HepG2 (cell line): ENCODE data around the gene RAB40C. TPM values are rescaled to one million over a fixed set of nuclear protein-coding genes. Genes with fewer than 3 reads are reported as not detected.
A peak's percentile ranks its signal among the peaks of the same experiment; 100 is the strongest.

Experiments
- NCOR1 ChIP-seq: fragments of 200-600 bp; sonication (generic); IDR thresholded peaks from 2 replicates; pipeline ENCODE4 v1.7.0; 2017; ENCODE audit warnings: antibody characterized with exemption, low read length, borderline replicate concordance
- POLR2AphosphoS5 ChIP-seq: IDR thresholded peaks from 2 replicates; pipeline ENCODE4 v1.6.1; 2012; ENCODE audit warnings: low read depth, low read length
- RFX5 ChIP-seq: IDR thresholded peaks from 2 replicates; pipeline ENCODE4 v1.6.1; 2011; ENCODE audit warnings: low read depth, low read length, improper control_type of control experiment
- SSRP1 ChIP-seq: IDR thresholded peaks from 2 replicates; pipeline ENCODE4 v1.6.1; 2016; ENCODE audit warnings: control low read depth
- TP53 ChIP-seq: sonication (generic); formaldehyde crosslinking; conservative IDR thresholded peaks from 2 replicates; pipeline ENCODE4 v1.4.0; 2020; ENCODE audit warnings: missing genetic modification reagents
- ZBTB7B ChIP-seq: sonication (generic); formaldehyde crosslinking; IDR thresholded peaks from 2 replicates; pipeline ENCODE4 v1.4.0; 2020; ENCODE audit warnings: missing genetic modification reagents
- ZFP1 ChIP-seq: IDR thresholded peaks from 2 replicates; pipeline ENCODE4 v1.6.1; 2016
- ZMYM4 ChIP-seq: sonication (generic); formaldehyde crosslinking; IDR thresholded peaks from 2 replicates; pipeline ENCODE4 v1.8.1; 2023; ENCODE audit warnings: mild to moderate bottlenecking, missing genetic modification reagents
- ZNF235 ChIP-seq: sonication (generic); formaldehyde crosslinking; IDR thresholded peaks from 2 replicates; pipeline ENCODE4 v1.8.1; 2023; ENCODE audit warnings: mild to moderate bottlenecking, missing genetic modification reagents, borderline replicate concordance
- ZNF431 ChIP-seq: sonication (generic); formaldehyde crosslinking; IDR thresholded peaks from 2 replicates; pipeline ENCODE4 v1.9.0; 2022; ENCODE audit warnings: missing genetic modification reagents, low read depth, mild to moderate bottlenecking, borderline replicate concordance
- ZNF724P ChIP-seq: sonication (generic); formaldehyde crosslinking; IDR thresholded peaks from 2 replicates; pipeline ENCODE4 v1.8.0; 2022; ENCODE audit warnings: missing genetic modification reagents, borderline replicate concordance
- ZNF768 ChIP-seq: sonication (generic); formaldehyde crosslinking; IDR thresholded peaks from 2 replicates; pipeline ENCODE4 v1.4.0; 2020; ENCODE audit warnings: missing genetic modification reagents
- ZNF781 ChIP-seq: sonication (generic); formaldehyde crosslinking; IDR thresholded peaks from 2 replicates; pipeline ENCODE4 v1.5.1; 2020; ENCODE audit warnings: borderline replicate concordance, mild to moderate bottlenecking, missing genetic modification reagents; ENCODE audit errors: not compliant biosample characterization
- polyA plus RNA-seq, 8 experiments: library from polyadenylated mRNA; depleted of rRNA in 3 of 8; stranded (reverse) in 7 of 8; unstranded in 1 of 8; fragments of >200 nt; fragmentation: Illumina TruSeq in 4 of 8; extraction: Trizol in 4 of 8; gene quantifications; 2 replicates each; pipeline versions ENCODE4 v1.2.1 to v1.2.3, GENCODE V29; 2011 to 2016; ENCODE audit warnings: low read depth in 4 of 8, missing spikeins in 1 of 8, mixed read lengths in 1 of 8; ENCODE audit not compliant: insufficient read depth in 1 of 8
- total RNA-seq, 5 experiments: library from RNA; depleted of rRNA; stranded (reverse); fragments of >200 nt; fragmentation: Illumina TruSeq; extraction: Trizol; gene quantifications; 2 replicates each; pipeline ENCODE4 v1.2.3, GENCODE V29; 2016; ENCODE audit warnings: low read depth in 1 of 5
- TF ChIP-seq, protein P1 (sequence below): sonication (generic); formaldehyde crosslinking; IDR thresholded peaks from 2 replicates; pipeline ENCODE4 v1.5.0; 2020; ENCODE audit warnings: mild to moderate bottlenecking, missing genetic modification reagents, borderline replicate concordance
- TF ChIP-seq, protein P2 (sequence below): IDR thresholded peaks from 2 replicates; pipeline ENCODE4 v1.6.1; 2016
- TF ChIP-seq, protein P3 (sequence below): sonication (generic); formaldehyde crosslinking; conservative IDR thresholded peaks from 2 replicates; pipeline ENCODE4 v1.4.0; 2020; ENCODE audit warnings: mild to moderate bottlenecking, missing genetic modification reagents, moderate library complexity

The RAB40C gene
- total and polyA plus RNA-seq, 2 of the 13 experiments (the other 11 are each of a cell fraction or from before 2014, with no cell fraction given), result 7.7 to 11.5 TPM

DNA sequence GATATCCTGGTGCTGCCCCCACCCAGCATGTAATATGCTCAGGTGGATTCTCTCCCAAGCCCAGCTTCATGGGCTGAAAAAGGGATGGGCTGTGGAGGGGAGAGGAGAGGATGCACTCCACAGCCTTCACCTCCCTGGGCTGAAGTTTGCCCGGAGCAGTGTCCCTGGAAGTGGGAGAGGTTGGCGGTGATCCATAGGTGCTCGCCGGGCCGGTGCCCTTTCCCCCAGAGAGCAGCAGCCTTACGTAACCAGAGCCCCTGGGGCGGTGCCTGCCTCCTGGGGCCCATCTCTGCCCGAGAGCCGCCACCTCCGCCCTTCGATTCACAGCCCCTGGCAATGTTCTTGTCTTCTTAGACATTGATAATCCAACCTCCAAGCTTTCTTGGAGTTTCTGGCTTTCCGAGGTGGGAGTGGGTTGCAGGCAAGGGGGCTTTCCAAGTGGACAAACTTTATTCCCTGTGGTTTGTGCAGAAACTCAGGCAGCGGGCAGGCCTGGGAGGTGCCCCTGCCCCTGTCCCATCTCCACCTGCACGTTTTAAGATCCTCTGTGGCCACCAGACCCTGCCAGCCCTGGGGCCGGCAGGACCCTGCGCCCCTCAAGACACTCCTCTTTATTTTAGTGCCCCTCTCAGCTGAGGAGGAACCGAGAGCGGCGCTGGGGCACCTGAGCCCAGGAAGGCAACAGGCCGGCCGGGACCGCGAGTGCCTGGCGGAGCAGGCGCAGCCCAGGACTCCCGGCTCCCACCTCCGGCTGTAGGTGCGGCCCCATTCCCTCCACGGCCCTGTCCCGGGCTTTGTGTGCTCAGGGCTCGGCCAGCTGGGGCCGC is 56.2 kb downstream of the RAB40C start (continued):
- peak; percentile 47 for TF ChIP-seq ZNF781 (CRISPR knock-in tag)
- TF ChIP-seq POLR2AphosphoS5, result peak; percentile 40; the same call in 1 of the 2 replicates
- TF ChIP-seq, protein P1, sequence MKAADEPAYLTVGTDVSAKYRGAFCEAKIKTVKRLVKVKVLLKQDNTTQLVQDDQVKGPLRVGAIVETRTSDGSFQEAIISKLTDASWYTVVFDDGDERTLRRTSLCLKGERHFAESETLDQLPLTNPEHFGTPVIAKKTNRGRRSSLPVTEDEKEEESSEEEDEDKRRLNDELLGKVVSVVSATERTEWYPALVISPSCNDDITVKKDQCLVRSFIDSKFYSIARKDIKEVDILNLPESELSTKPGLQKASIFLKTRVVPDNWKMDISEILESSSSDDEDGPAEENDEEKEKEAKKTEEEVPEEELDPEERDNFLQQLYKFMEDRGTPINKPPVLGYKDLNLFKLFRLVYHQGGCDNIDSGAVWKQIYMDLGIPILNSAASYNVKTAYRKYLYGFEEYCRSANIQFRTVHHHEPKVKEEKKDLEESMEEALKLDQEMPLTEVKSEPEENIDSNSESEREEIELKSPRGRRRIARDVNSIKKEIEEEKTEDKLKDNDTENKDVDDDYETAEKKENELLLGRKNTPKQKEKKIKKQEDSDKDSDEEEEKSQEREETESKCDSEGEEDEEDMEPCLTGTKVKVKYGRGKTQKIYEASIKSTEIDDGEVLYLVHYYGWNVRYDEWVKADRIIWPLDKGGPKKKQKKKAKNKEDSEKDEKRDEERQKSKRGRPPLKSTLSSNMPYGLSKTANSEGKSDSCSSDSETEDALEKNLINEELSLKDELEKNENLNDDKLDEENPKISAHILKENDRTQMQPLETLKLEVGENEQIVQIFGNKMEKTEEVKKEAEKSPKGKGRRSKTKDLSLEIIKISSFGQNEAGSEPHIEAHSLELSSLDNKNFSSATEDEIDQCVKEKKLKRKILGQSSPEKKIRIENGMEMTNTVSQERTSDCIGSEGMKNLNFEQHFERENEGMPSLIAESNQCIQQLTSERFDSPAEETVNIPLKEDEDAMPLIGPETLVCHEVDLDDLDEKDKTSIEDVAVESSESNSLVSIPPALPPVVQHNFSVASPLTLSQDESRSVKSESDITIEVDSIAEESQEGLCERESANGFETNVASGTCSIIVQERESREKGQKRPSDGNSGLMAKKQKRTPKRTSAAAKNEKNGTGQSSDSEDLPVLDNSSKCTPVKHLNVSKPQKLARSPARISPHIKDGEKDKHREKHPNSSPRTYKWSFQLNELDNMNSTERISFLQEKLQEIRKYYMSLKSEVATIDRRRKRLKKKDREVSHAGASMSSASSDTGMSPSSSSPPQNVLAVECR (CRISPR knock-in tag), result peak; percentile 70; the same call in 1 of the 2 replicates
- peak; percentile 79 for TF ChIP-seq ZBTB7B (CRISPR knock-in tag)
- TF ChIP-seq ZFP1 (CRISPR knock-in tag), result 0 out of 2 replicates have a peak, but pooled peaks have one; percentile 41
- no peak for TF ChIP-seq ZNF724P (CRISPR knock-in tag)
- TF ChIP-seq TP53 (CRISPR knock-in tag), result no peak
- peak; percentile 41; the same call in 1 of the 2 replicates for TF ChIP-seq SSRP1 (CRISPR knock-in tag)
- TF ChIP-seq, protein P2, sequence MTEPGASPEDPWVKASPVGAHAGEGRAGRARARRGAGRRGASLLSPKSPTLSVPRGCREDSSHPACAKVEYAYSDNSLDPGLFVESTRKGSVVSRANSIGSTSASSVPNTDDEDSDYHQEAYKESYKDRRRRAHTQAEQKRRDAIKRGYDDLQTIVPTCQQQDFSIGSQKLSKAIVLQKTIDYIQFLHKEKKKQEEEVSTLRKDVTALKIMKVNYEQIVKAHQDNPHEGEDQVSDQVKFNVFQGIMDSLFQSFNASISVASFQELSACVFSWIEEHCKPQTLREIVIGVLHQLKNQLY, result peak; percentile 41; the same call in 1 of the 2 replicates
- peak; percentile 35; the same call in 1 of the 2 replicates for TF ChIP-seq ZNF768 (CRISPR knock-in tag)
- TF ChIP-seq RFX5, result no peak
- 0 out of 2 replicates have a peak, but pooled peaks have one; percentile 30 for TF ChIP-seq ZNF235 (CRISPR knock-in tag)
- TF ChIP-seq NCOR1, result no peak
- TF ChIP-seq ZNF431 (CRISPR knock-in tag), result 0 out of 2 replicates have a peak, but pooled peaks have one; percentile 63
- TF ChIP-seq, protein P3, sequence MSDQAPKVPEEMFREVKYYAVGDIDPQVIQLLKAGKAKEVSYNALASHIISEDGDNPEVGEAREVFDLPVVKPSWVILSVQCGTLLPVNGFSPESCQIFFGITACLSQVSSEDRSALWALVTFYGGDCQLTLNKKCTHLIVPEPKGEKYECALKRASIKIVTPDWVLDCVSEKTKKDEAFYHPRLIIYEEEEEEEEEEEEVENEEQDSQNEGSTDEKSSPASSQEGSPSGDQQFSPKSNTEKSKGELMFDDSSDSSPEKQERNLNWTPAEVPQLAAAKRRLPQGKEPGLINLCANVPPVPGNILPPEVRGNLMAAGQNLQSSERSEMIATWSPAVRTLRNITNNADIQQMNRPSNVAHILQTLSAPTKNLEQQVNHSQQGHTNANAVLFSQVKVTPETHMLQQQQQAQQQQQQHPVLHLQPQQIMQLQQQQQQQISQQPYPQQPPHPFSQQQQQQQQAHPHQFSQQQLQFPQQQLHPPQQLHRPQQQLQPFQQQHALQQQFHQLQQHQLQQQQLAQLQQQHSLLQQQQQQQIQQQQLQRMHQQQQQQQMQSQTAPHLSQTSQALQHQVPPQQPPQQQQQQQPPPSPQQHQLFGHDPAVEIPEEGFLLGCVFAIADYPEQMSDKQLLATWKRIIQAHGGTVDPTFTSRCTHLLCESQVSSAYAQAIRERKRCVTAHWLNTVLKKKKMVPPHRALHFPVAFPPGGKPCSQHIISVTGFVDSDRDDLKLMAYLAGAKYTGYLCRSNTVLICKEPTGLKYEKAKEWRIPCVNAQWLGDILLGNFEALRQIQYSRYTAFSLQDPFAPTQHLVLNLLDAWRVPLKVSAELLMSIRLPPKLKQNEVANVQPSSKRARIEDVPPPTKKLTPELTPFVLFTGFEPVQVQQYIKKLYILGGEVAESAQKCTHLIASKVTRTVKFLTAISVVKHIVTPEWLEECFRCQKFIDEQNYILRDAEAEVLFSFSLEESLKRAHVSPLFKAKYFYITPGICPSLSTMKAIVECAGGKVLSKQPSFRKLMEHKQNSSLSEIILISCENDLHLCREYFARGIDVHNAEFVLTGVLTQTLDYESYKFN (CRISPR knock-in tag), result peak; percentile 81
- TF ChIP-seq ZMYM4, result 0 out of 2 replicates have a peak, but pooled peaks have one; percentile 27
